Activated CD4-positive, alpha-beta T cell treated with anti-CD3 and anti-CD28 coated beads for 48 hours (primary cell): Measurements from ENCODE around the gene FAM81B.

ENCODE experiments used
- DNase-seq: peaks from one replicate; pipeline ENCODE4 v3.0.0-alpha.2; 2020

The FAM81B gene

DNA sequence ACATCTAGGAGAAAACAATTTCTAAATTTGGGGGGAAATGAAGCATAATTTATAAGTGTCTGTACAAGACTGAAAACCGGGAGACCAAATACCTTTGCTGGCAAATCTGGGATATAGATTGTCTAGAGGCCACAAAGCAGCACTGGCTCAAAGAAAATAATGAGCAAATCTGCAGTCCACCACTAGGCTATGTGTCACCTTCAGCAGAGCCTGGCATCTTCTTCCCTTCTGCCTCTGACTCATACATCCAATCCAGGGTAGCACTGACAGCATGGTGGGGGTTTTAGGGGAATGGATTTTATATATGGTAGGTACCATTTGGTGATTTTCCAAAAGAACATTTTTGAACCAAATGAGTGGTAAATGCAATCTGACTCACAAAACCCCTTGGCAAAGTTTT is 12.8 kb downstream of the FAM81B start:
- DNase-seq = no peak

DNA sequence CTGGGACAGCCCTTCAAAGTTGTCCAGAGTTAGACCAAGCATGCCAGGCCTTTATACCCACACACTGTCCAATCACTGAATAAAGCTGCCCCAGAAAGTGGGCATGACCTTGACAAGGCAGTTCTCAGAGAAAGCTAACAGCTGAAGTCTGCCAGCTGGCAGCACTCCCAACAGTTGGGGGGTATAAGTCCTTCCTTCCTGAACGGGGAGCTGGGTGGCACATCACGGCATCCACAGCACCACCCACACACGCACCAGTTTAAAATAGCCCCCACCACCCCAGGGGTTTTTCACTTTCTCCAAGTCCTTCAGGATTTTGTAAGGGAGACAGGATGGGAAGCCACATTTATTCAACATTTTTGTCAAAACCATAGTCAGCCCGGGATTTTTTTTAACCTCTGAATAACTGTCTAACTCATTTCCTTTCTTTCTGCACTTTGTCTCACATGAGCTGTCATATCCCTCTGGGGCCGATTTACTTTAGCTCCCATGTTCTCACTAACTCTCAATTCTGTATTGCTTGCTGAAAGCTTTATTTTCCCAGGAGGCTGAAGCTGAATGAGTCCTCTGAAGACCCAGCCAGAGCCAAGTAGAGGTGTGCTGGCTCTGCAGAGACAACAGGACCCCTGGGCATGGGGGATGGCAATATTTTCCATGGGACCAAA is 15.4 kb downstream of the FAM81B start:
- DNase-seq = no peak

DNA sequence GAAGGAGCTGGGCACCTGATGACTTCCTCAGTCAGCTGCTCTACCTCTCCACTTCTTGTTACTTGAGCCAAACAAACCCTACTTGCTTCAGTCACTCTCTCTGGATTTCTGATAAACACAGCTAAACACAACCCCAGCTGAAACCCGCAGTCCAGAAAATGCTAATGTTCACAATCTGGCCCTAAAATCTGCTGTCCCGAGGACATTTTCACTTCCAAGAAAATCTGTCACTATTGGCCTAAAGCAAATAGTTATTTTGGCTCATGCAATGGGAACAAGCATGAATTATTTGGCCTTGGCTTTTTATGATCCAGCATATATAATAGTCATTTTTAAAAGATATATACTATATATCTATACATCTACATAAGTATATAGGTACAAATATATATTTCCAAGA is 19.1 kb downstream of the FAM81B start:
- DNase-seq = no peak

DNA sequence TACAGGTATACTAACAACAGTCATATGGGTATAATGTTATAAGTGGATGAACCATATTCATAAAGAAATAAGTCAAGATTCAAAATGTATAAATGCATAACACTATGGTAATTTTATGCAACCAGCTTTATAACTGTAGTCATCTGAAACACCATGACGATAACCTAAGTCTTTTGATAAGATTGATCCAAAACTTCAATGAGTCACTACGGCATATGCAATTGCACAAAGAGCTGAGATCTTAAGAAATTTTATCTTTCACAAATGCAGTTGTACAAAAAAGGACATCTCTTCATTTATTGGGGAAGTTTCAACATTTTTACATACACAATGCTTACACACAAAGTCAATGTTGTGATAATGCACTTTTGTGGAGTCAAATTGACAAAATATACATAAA is 20.3 kb downstream of the FAM81B start:
- no peak for DNase-seq

DNA sequence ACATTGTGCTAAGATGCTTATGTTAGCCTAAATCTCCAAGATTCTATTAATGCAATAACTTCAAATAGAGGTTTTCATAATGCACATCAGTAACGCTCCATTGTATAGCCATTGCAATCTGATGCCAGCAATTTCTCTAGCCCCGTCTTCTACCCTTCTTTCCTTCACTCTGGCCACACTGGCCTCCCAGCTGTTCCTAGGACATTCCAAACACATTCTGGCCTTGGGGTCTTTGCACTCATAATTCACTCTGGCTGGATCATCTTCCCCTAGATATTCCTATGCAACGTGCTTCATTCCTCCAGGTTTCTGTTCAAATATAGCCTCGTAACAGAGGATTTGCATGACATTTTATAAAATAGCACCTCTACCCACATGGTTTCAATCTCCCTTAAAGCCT is 23.3 kb downstream of the FAM81B start:
- no peak for DNase-seq

DNA sequence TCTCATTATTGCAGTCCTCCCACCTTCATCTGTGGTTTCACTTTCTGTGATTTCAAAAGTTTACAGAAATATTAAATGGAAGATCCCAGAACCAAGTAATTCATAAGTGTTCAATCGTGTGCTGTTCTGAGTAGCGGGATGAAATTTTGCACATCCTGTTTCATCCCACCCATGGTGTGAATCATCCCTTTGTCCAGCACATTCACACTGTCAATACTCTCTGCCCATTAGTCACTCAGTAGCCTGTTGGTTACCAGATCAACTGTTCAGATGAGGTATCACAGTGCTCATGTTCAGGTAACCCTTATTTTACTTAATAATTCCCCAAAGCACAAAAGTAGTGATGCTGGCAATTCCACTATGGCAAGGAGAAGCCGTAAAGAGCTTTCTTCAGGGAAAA is 26.8 kb downstream of the FAM81B start:
- DNase-seq = no peak

DNA sequence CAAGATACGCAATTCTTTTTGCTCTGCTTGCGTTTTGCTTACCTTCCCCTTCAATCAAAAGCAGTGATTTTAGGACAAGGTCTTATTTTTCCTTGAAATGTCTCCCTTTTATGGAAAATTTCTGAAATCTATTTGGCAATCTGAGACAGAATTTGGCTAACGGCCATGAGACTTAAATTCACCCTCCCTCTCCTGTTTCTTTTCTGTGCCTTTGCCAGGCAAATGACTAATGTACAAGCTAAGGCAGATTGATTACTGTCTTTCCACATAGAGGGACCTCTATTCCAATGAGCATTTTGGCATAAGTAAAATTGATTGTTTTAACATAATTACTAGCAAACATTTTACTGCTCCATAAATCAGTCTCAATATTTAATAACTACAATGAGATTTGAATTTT is 31.7 kb downstream of the FAM81B start:
- no peak for DNase-seq

DNA sequence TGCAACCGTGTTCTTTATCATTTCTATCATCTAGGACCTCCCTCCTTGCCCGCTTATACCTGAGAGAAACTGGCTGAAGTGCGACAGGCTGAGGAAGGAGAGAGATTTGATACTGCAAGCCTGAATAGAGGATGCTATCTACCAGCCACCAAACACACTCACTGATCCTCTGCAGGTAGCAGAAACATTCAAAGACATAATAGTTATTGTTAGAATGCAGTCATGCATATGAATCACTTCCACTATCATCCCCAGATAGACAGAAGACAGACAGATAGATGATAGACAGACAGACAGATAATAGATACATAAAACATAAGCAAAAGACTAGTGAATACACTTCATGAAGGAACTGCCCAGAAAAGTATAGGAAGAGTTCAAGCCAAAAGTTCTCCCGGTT is 32.9 kb downstream of the FAM81B start:
- no peak for DNase-seq

DNA sequence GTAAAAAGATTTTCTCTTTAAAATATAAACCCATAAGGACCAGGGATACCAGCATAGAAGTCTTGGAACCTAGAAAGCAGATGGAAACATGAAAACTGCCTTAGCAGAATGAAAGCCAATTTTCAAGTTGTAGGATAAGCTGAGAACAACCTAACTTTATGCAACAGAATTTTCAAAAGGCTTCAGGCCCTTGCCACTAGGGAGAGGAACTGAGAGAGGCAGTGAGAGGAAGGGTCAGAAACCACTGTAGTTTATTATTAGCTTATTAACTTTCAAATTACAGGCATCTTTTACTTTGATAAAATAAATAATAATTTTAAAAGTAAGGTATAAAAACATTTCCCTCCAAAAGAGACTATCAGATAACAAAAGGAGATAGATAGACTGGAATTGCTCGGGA is 33.4 kb downstream of the FAM81B start:
- DNase-seq = no peak

DNA sequence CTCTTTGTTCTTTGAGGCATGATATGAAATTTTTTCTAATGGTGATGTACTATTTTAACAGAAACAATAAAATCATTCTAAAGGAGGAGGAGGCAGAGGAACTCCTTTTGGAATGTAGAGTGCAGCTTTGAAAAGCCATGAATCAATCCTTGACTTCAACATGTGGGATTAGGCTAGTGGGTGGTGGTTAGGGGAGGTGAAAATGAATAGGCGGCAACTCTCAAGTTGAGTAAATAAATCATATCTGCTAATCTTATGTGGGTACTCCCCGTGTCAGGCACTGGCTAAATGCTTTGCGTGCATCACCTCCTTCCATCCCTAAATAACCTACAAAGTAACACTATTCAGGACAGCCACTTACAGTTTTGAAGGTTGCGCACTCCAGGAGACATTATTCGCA is 35.1 kb downstream of the FAM81B start:
- no peak for DNase-seq

DNA sequence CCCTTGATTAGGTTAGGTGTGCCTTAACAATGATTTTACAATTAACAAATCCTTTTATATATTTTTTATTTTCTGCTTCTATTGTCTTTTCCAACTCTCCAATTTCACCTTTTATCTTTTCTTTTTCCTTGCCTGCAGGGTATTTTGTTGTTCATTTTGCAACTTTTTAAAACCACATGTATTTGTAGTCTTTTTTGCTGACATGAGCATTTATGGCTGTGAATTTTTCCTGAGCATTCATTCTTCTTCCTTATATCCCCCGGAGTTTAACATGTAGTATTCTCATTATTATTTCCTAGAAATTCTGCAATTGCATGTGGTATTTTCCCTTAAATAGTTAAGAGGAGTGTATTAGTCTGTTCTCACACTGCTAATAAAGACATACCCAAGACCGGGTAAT is 41.6 kb downstream of the FAM81B start:
- no peak for DNase-seq

DNA sequence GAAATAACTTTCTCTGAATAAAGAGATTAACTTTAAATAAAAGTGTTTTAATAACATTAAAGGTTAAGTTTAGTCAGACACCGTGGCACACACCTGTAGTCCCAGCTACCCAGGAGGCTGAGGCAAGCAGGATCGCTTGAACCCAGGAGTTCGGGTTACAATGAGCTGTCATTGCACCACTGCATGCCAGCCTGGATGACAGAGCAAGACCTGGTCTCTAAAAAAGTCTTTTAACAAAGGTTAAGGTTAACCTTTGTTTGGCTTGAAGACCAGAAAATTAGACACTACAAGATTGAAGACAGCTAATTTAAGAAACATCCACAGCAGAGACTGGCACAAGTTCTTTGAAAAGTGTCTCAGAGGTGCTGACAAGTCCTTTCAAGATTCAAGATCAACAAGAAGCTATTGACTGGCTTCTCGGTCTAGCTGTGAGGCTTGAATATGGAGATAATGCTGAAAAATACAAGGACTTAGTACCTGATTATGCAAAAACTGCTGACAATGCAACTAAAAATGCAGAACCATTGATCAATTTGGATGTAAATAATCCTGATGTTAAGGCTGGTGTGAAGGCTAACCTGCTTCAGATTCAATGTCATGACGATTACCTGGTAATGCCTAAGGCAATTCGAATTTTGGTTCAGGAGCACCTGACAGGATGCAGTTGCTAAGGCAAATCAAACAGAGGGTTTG is 48.8 kb downstream of the FAM81B start:
- no peak for DNase-seq

DNA sequence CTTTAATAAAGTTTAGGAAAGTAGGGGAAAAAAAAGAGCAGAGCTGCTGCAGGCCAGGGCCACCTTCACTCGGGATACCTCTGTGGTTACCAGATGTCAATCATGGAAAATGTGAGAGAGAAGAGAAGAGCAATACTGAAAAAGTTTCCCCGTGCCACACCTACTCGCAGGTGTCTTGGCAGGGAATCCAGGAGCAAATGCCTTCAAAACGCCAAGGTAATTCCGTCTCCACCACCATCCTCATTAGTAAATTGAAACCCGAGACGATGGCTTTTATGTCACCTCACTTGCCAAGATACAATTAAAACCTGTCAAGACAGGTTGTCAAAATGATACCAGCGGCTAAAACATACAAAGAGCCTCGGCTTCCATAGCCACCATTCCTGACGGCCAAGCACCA is 49.7 kb downstream of the FAM81B start:
- DNase-seq = no peak

DNA sequence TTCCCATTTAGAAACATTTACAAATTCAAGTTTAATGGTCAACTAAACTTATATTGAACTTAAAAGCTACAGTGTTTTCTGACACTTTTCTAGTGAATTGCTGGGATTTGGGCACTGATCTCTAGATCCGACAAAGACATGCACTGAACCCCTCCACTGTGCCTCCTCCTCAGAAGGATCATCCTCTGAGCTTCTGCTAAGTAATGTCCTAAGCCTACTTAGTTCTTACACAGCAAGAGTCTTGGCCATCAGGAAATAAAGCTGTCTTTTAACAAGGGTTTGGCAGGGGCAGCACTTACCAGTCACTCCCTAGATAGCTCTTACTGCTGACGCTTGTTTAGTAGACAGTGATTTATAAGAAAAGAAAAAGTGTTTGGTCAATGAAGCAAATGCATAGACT is 50.5 kb downstream of the FAM81B start:
- DNase-seq = no peak

DNA sequence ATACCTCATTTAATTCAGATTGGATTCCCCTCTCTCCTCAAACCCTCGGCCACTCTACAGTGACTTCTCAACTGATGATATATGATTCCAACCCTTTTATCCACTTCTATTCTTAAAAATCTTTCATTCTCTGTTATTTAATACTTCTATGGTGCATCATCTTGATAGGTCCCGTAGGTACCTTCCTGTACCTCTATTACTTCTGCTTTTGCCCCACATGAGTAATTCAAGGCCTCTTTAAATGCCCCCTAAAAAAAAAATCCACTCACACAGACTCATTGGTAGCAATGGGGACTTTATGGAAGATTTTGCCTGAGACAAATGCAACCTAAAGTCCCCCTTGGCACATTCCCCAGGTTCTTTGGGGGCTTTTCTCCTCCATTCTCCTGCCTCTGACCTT is 54.3 kb downstream of the FAM81B start:
- no peak for DNase-seq

DNA sequence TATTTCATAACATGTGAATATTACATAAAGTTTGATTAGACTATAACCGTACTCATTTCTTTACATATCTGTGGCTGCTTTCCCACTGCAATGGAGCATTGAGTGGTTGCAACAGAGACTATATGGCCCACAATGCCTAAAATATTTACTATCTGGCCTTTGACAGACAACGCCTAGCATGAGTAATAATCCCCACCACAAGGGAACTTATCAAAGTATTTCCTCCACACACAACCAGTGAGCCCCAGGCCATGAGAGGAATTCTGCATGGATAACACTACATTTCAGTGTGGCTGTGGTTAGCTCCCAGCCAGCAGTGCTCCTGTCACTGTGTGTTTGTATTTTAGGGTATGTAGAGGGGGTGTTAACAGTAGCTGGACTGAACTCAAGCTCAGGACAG is 54.8 kb downstream of the FAM81B start:
- DNase-seq = no peak

DNA sequence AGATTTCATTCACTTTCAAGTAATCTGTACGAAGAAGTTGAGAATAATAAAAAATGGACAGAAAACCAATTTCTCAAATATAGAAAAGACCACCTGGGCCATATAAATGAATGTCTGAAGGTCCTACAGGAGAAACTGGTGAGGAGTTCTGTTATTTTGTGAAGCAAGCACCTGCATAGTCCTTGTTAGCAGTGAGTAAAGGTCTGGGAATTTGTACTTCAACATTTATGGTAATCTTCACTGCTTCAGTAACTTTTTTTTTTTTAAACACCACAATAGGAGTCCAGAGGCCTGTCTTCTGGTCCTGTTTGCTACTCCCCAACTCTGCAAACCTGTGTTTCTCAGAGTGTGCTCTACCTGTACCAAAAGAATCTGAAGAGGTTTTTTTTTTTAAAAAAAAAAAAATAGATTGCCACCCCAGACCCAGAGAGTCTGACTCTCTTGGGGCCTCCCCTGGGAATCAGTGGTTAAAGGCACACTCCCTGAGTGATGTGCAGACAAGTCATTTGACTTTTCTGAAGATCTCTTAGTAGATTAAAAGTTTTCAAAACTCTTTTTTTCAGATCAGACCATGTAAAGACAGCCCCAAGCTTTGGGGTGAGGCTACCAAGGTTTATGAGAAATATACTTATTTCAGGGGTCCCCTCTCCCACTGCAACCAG is 55.5 kb downstream of the FAM81B start:
- no peak for DNase-seq

DNA sequence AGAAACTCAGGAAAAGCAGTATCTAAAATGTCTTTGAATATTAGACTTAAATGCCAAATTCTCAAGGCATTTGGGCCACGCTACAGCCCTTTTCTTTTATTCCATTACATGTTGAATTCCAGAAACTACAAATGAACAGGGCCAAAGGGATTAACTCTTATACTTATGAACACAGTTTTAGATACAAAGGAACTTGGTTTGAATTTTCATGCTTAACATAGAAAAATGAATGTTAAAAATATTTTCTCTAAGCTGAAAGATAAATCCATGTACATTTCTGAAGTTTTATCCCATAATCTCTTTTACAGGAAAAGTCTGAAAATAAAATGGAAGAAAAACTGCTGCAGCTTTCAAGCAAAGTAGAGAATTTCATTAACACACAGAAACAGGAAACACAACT is 56.8 kb downstream of the FAM81B start:
- no peak for DNase-seq

DNA sequence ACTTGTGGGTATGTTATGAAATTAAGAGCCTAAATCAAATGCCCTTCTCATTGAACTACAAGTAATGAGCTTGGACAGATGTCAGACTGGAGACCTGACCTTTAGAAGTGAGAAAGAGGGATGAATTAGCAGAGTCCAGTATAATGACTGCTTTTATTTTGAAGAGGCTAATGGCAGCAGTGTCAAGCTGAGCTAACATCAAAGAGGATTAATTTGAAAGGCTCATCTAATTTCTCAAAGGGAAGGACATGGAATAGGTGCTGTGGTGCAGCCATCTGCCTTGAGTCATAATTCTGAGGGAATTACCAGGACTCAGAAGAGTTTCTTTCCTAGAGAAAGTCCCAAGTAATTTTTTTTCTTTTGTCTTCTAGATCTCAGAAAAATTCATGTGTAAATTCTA is 57.6 kb downstream of the FAM81B start:
- DNase-seq = no peak

DNA sequence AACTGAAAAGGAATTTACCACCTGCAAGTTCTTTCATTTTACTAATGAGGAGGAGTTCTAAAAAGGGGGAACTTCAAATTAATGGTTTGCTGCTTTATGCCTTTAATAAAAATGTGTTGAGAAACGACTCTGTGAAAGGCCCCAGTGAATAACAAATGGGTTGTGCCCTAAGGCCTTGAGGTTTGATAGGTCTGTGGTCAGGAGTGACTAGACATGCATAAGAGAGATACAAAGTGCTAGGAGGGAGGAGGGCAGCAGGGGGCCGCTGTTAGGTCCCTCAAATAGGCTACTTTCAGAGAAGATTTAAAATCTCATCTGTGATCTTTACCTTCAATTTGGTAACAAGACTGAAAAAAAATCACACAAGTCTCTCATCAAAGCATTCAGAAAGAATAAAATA is 58.3 kb downstream of the FAM81B start:
- no peak for DNase-seq

DNA sequence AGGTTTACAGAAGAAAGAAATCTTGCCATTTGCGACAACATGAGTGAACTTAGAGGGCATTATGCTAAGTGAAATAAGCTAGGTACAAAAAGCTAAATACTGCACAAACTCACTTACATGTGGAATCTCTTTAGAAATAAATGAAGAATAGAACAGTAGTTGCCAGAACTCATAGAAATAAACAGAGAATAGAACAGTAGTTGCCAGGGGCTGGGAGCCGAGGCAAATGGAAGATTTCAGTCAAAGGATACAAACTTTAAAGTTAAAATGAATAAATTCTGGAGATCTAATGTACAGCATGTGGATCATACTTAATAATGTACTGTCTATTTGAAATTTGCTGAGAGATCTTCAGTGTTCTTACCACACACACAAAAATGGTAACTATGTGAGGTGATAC is 63.4 kb downstream of the FAM81B start:
- no peak for DNase-seq

DNA sequence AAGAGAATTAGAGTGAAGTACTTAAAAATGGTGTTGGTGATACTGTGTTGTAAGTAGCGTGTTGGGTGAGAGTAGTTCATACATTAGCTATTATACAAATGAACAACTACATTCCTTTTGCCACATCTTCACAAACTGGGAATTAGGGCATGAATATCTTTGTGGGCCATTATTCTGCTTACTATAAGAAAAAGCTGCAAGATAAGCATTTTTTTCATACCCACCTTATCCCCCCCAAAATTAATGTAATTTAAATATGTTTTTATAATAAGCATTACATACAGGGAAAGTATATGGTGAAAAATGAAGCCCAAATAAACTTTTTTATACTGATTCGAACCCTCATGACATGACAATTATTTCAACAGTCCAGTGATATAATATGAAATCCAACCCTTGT is 69.5 kb downstream of the FAM81B start:
- DNase-seq = no peak

DNA sequence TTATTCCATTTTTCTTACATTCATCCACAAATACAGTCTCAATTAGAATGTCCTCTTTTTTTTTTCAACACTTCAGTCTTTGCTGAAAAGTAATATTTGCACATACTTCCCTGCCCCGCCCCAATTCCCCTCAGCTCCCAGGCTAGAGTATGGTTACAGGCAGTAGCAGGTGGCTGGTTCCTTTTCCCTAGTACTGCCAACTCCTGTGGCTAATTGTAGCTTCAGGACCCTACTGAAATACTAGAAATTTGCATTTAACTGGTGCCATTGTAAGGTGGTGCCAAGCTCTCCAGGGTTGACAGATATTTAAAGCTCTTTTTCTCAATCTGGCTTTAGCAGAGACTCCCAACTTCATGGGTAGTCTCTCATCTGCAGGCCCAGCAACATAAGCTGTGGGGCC is 80.3 kb downstream of the FAM81B start:
- no peak for DNase-seq

DNA sequence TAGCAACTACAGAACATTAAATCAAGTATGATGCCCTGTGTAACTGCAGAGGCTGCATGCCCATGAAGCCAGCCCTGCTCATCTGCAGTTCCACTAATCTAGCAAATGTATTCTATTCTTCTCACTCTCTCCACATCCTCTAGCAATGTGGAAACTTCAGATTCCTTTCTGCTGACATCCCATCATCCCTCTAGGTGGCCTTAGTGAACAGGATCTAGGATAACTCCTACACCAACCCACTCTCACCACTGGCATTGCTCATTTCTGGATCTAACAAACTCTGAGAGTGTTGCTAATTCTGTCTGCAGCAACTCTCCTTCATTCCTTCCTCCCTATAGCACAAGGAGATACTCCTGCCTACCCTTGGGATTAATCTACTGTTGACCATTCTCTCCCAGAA is 80.8 kb downstream of the FAM81B start:
- no peak for DNase-seq

DNA sequence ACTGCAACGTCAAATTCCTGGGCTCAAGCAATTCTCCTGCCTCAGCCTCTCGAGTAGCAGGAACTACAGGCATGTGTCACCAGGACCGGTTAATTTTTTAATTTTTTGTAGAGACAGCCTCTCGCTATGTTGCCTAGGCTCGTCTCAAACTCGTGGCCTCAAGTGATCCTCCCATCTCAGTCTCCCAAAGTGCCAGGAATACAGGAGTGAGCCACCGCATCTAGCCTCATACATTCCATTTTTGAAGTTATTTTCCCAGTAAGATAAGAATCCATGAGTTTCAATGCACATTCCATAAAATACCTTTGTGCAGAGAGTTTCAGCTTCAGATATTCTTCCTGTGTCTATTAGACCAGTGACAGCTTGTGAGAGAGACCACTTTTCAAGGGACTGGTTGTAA is 93.3 kb downstream of the FAM81B start:
- no peak for DNase-seq
